Stimulated activated CD4-positive, alpha-beta T cell treated with anti-CD3 and anti-CD28 coated beads, TNF-alpha, amount 100 ng/mL, for 48 hours (primary cell): ENCODE measurements around the gene CARMIL3.

Source experiments
- DNase-seq, 3 donors: peaks; one replicate each; pipeline ENCODE4 v3.0.0-alpha.2; 2020; ENCODE audit warnings: low read depth in 3 of 3

Gene CARMIL3

GRCh38 chr14:24075485-24076301 is 23.9 kb downstream of the CARMIL3 start:
- no peak for DNase-seq

- DNase-seq: no peak
These were observed 24.4 kb downstream of the CARMIL3 start for GRCh38 chr14:24076302-24076601.

GRCh38 chr14:24077086-24077485 is 25.3 kb downstream of the CARMIL3 start:
- DNase-seq: no peak

- no peak for DNase-seq
These were observed 26.3 kb downstream of the CARMIL3 start for GRCh38 chr14:24078146-24078545.

- DNase-seq: no peak
These were observed 27.8 kb downstream of the CARMIL3 start for GRCh38 chr14:24079491-24080141.

- no peak for DNase-seq
These were observed 28.3 kb downstream of the CARMIL3 start for GRCh38 chr14:24080142-24080530.

- peak; percentile 32 to 71 (median 39) for DNase-seq
These were observed 29.3 kb downstream of the CARMIL3 start for GRCh38 chr14:24080888-24081738.

GRCh38 chr14:24081739-24082211 is 30.0 kb downstream of the CARMIL3 start:
- no peak for DNase-seq

GRCh38 chr14:24082411-24083080 is 30.7 kb downstream of the CARMIL3 start:
- no peak for DNase-seq

GRCh38 chr14:24083462-24083861 is 31.7 kb downstream of the CARMIL3 start:
- DNase-seq: no peak

- no peak for DNase-seq
These were observed 32.6 kb downstream of the CARMIL3 start for GRCh38 chr14:24084440-24084839.

- no peak for DNase-seq
These were observed 33.4 kb downstream of the CARMIL3 start for GRCh38 chr14:24085215-24085614.

GRCh38 chr14:24086193-24086955 is 34.6 kb downstream of the CARMIL3 start:
- DNase-seq: no peak

- no peak for DNase-seq
These were observed 35.2 kb downstream of the CARMIL3 start for GRCh38 chr14:24087004-24087403.

- DNase-seq: no peak
These were observed 36.3 kb downstream of the CARMIL3 start for GRCh38 chr14:24088095-24088494.

GRCh38 chr14:24089890-24090289 is 38.1 kb downstream of the CARMIL3 start:
- DNase-seq: no peak

GRCh38 chr14:24092110-24092504 is 40.3 kb downstream of the CARMIL3 start:
- no peak for DNase-seq

- no peak for DNase-seq
These were observed 40.8 kb downstream of the CARMIL3 start for GRCh38 chr14:24092505-24093206.

GRCh38 chr14:24093207-24093900 is 41.5 kb downstream of the CARMIL3 start:
- no peak for DNase-seq
